Stimulated activated naive CD8-positive, alpha-beta T cell treated with anti-CD3 and anti-CD28 coated beads, Interleukin-15, amount 100 ng/mL, for 72 hours (primary cell): ENCODE data around the gene ANKFY1.
A peak's percentile ranks its signal among the peaks of the same experiment; 100 is the strongest.
"Not testable (repeated sequence)": the region's sequence is repeated elsewhere in the genome, so short reads cannot be mapped to it uniquely, and the experiment has no call there.

ENCODE experiments used
- ATAC-seq: fragments of 150-1000 bp; cut with Tn5 transposase; 2 replicates; pipeline ENCODE4 v1.10.0; 2021; ENCODE audit warnings: mild to moderate bottlenecking, moderate library complexity
- DNase-seq, 2 donors: peaks; one replicate each; pipeline ENCODE4 v3.0.0; 2021 to 2022
- H3K27ac Mint-ChIP-seq, 2 donors: one replicate each; pipeline ENCODE4 v1.8.0; 2022; ENCODE audit warnings: mild to moderate bottlenecking in 2 of 2, mixed read lengths in 2 of 2, moderate library complexity in 2 of 2
- H3K27me3 Mint-ChIP-seq: one replicate; pipeline ENCODE4 v1.8.0; 2022; ENCODE audit warnings: mixed read lengths
- H3K4me1 Mint-ChIP-seq: one replicate; pipeline ENCODE4 v1.8.0; 2022; ENCODE audit warnings: mild to moderate bottlenecking, mixed read lengths
- H3K4me3 Mint-ChIP-seq, 2 donors: one replicate each; pipeline ENCODE4 v1.8.0; 2022; ENCODE audit warnings: mild to moderate bottlenecking in 2 of 2, mixed read lengths in 2 of 2, moderate library complexity in 1 of 2
- H3K9me3 Mint-ChIP-seq, 2 donors: one replicate each; pipeline ENCODE4 v1.8.0; 2022; ENCODE audit warnings: mixed read lengths in 2 of 2

The ANKFY1 gene

DNA sequence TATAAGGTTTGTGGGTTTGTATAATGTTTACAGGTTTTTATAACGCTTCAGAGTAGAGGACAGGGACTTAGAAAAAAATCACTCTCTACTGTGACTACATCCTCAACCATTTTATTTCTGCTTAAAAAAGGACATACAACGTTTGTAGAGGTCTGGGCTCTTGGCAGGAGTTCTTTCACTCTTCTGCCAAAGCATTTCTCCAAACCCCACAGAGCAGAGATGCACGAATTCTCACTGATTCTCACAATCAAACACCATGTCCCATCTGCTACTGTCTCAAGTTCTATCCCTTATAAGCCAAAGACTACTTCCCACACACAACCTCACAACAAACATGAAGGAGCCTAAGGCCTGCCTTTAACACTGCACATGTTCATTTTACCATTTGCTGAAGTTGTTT is 7.0 kb upstream of the ANKFY1 start:
- DNase-seq = no peak
- H3K9me3 Mint-ChIP-seq = no peaks in the 10 kb centered on the region
- ATAC-seq = no peak
- H3K27me3 Mint-ChIP-seq = no peaks in the 10 kb centered on the region
- no peaks in the 10 kb centered on the region for H3K4me1 Mint-ChIP-seq
- H3K27ac Mint-ChIP-seq = no peak overlapping the region
- H3K4me3 Mint-ChIP-seq = no peak overlapping the region

DNA sequence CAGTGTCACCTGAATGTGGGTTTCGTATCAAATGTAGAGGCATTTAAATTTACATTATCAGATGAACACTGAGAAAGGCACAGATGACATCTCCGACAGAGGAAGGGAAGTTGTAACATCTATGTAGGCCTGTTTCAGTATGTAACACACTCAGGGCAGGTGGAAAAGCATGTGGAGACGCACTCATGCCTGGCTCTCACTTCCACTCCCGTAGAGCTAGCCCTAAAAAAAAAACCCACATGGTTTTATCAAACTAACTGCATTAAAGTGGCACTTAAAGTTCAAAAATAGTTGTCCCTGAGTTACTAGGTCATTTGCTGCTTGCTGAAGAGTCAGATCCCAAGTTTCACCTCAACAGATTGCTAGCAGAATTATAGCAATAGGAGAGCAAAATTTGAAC is 6.1 kb upstream of the ANKFY1 start:
- ATAC-seq (no peak), DNase-seq (no peak)
- no peak overlapping the region for H3K4me3 Mint-ChIP-seq
- H3K9me3 Mint-ChIP-seq = no peaks in the 10 kb centered on the region
- H3K27ac Mint-ChIP-seq = no peak overlapping the region
- peaks cover 4% of the 10 kb centered on the region for H3K4me1 Mint-ChIP-seq
- no peaks in the 10 kb centered on the region for H3K27me3 Mint-ChIP-seq

- H3K4me1 Mint-ChIP-seq = peaks cover 23% of the 10 kb centered on the region
- no peak overlapping the region for H3K4me3 Mint-ChIP-seq
- no peak for ATAC-seq
- peak overlapping the region in 1 of 2 donors; percentile 12 for H3K27ac Mint-ChIP-seq
- no peaks in the 10 kb centered on the region for H3K27me3 Mint-ChIP-seq
- H3K9me3 Mint-ChIP-seq = no peaks in the 10 kb centered on the region
- no peak for DNase-seq
Measured at GRCh38 chr17:4267402-4267801, 3.6 kb upstream of the ANKFY1 start.

DNA sequence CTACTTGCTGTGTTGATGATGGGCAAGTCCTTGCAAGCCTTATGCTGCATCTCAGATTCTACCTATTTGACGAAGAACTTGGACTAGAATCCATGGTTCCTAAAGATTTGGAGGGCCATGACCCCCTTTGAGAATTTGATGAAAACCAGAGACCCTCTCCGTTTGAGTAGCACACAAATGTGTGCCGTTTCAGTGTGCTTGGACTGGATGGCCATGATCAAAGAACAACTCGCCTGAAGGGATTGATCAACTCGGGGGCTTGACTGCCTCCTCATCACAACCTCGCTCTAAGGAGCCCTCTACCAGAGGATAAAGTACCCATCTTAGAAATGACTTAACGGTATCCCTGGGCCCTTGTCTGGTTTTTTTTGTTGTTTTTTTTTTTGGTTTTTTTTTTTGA is 2.8 kb upstream of the ANKFY1 start:
- no peak for ATAC-seq
- no peak overlapping the region for H3K27ac Mint-ChIP-seq
- H3K9me3 Mint-ChIP-seq = no peaks in the 10 kb centered on the region
- no peaks in the 10 kb centered on the region for H3K27me3 Mint-ChIP-seq
- DNase-seq = no peak
- peaks cover 31% of the 10 kb centered on the region for H3K4me1 Mint-ChIP-seq
- no peak overlapping the region for H3K4me3 Mint-ChIP-seq

- H3K27ac Mint-ChIP-seq = peak overlapping the region; percentile 87 to 93
- H3K4me3 Mint-ChIP-seq = peak overlapping the region; percentile 88 to 98
- DNase-seq = no peak
- peaks cover 38% of the 10 kb centered on the region for H3K4me1 Mint-ChIP-seq
- H3K9me3 Mint-ChIP-seq = peaks cover 8 to 11% of the 10 kb centered on the region in 2 donors
- no peaks in the 10 kb centered on the region for H3K27me3 Mint-ChIP-seq
- ATAC-seq = no peak
Measured at GRCh38 chr17:4262703-4263102, 1.1 kb downstream of the ANKFY1 start.

GRCh38 chr17:4261452-4261851 is 2.3 kb downstream of the ANKFY1 start:
- H3K27me3 Mint-ChIP-seq = no peaks in the 10 kb centered on the region
- peak overlapping the region in 1 of 2 donors; percentile 5 for H3K4me3 Mint-ChIP-seq
- H3K9me3 Mint-ChIP-seq = peaks cover 8 to 17% of the 10 kb centered on the region in 2 donors

DNA sequence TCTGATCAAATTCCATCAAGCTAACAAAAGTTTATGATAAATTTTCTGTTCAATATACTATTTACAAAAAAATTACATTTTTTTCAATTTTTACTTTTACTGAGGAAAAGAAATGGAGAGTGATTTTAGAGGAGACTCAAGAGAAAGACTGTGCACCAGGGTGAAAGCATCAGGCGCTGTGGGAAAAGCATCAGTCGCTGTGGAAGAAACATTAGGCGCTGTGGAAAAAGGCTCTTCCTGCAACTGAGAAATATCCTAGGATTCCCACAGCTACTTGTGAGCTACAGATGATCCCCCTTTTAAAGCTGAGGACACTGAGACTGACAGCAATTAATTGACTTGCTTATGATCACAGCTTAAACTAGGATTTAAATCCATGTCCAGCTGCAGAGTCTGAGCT is 4.9 kb downstream of the ANKFY1 start:
- no peaks in the 10 kb centered on the region for H3K27me3 Mint-ChIP-seq
- ATAC-seq (no peak), DNase-seq (no peak)
- no peak overlapping the region for H3K4me3 Mint-ChIP-seq
- H3K9me3 Mint-ChIP-seq = peaks cover 8 to 17% of the 10 kb centered on the region in 2 donors
- H3K4me1 Mint-ChIP-seq = peaks cover 34% of the 10 kb centered on the region
- H3K27ac Mint-ChIP-seq = no peak overlapping the region

More at GRCh38 chr17:4261452-4261851, 2.3 kb downstream of the ANKFY1 start:
- ATAC-seq (no peak), DNase-seq (no peak)
- Mint-ChIP-seq H3K27ac (no peak overlapping the region), H3K4me1 (peaks cover 48% of the 10 kb centered on the region)

DNA sequence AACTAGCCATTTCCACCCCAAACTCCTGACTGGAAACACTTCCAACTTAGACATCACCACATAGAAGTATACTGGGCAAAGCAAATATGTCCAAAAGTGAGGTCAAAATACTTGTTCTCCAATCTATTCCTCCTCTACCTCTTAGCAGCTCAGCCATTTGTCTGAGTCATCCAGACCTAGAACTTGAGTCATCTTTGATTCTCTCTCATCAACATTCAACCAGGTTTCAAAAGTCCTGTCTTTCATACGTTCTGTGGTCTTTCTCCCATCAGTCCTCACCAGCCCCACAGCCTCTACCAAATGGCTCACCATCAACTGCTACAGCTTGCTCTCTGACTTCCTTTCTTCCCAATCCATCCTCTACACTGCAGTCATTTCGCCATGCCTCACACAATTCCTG is 6.8 kb downstream of the ANKFY1 start:
- no peak overlapping the region for H3K27ac Mint-ChIP-seq
- no peak overlapping the region for H3K4me3 Mint-ChIP-seq
- H3K27me3 Mint-ChIP-seq = no peaks in the 10 kb centered on the region
- DNase-seq = no peak
- ATAC-seq = peak; percentile 74
- peaks cover 8 to 17% of the 10 kb centered on the region in 2 donors for H3K9me3 Mint-ChIP-seq
- H3K4me1 Mint-ChIP-seq = peaks cover 29% of the 10 kb centered on the region

DNA sequence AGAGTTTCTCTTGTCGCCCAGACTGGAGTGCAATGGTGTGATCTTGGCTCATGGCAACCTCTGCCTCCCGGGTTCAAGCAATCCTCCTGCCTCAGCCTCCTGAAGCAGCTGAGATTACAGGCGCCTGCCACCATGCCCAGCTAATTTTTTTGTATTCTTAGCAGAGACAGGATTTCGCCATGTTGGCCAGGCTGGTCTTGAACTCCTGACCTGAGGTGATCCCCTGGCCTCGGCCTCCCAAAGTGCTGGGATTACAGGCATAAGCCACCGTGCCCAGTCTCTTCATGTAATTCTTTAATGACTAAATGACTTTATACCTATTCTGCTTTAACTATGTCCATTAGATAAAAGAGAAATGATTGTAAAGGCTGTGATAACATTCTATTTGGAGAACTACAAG is 8.5 kb downstream of the ANKFY1 start:
- not testable (repeated sequence) for H3K4me3 Mint-ChIP-seq, ATAC-seq, DNase-seq, H3K27me3 Mint-ChIP-seq, H3K27ac Mint-ChIP-seq
- Mint-ChIP-seq H3K4me1 (peaks cover 29% of the 10 kb centered on the region), H3K9me3 (peaks cover 8 to 17% of the 10 kb centered on the region in 2 donors)

GRCh38 chr17:4250887-4251286 is 12.9 kb downstream of the ANKFY1 start:
- Mint-ChIP-seq H3K4me1 (peaks cover 33% of the 10 kb centered on the region), H3K27ac (no peak overlapping the region)
- DNase-seq = no peak

GRCh38 chr17:4249452-4250029 is 14.2 kb downstream of the ANKFY1 start:
- Mint-ChIP-seq H3K27me3 (no peaks in the 10 kb centered on the region), H3K4me3 (no peak overlapping the region), H3K9me3 (no peaks in the 10 kb centered on the region), H3K4me1 (peaks cover 33% of the 10 kb centered on the region), H3K27ac (peak overlapping the region in 1 of 2 donors; percentile 28)
- DNase-seq (no peak), ATAC-seq (no peak)

More at GRCh38 chr17:4250887-4251286, 12.9 kb downstream of the ANKFY1 start:
- H3K9me3 Mint-ChIP-seq = no peaks in the 10 kb centered on the region
- ATAC-seq = no peak
- H3K4me3 Mint-ChIP-seq = no peak overlapping the region
- H3K27me3 Mint-ChIP-seq = no peaks in the 10 kb centered on the region

DNA sequence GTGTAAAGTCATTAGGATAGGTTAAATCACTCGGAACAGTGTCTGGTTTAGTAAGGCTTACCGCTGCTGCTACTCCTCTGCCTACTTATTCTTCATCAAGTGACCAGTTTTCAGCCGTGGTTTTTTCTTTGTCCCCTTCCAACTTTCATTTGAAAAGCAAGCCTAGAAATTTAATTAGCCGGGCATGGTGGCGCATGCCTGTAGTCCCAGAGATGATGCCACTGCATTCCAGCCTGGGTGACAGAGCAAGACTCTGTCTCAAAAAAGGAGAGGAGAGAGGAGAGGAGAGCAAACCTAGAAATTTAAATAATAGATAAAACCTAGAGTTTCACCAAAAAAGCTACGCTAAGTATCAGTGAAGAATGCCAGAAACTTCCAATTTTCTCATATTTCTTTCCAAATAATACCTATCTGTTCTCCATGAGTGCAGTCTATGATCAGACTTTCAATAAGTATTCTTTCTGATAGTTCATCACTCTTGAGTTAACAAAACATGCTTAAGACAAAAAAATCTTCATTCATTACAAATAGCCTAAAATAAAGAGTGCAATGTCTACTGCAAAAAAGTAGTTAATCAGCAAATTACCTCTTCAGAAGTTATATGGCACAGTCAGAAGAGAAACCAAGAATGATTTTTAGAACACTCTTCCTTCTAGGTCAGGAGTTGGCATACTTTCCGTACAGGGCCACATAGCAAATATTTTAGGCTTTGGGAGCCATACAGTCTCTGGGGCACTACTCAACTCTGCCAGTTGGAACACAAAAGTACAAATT is 15.1 kb downstream of the ANKFY1 start:
- Mint-ChIP-seq H3K27ac (no peak overlapping the region), H3K4me1 (peaks cover 30% of the 10 kb centered on the region), H3K27me3 (no peaks in the 10 kb centered on the region), H3K9me3 (no peaks in the 10 kb centered on the region), H3K4me3 (no peak overlapping the region)
- no peak for ATAC-seq
- DNase-seq = no peak

- H3K4me1 Mint-ChIP-seq = peaks cover 24% of the 10 kb centered on the region
Measured at GRCh38 chr17:4247971-4248388, 15.8 kb downstream of the ANKFY1 start.

GRCh38 chr17:4247361-4247970 is 16.3 kb downstream of the ANKFY1 start:
- Mint-ChIP-seq H3K4me1 (peaks cover 24% of the 10 kb centered on the region), H3K27ac (no peak overlapping the region), H3K27me3 (no peaks in the 10 kb centered on the region), H3K4me3 (no peak overlapping the region), H3K9me3 (no peaks in the 10 kb centered on the region)
- ATAC-seq = no peak
- no peak for DNase-seq

More at GRCh38 chr17:4247971-4248388, 15.8 kb downstream of the ANKFY1 start:
- Mint-ChIP-seq H3K27ac (no peak overlapping the region), H3K4me3 (no peak overlapping the region), H3K9me3 (no peaks in the 10 kb centered on the region), H3K27me3 (no peaks in the 10 kb centered on the region)
- no peak for DNase-seq
- no peak for ATAC-seq

DNA sequence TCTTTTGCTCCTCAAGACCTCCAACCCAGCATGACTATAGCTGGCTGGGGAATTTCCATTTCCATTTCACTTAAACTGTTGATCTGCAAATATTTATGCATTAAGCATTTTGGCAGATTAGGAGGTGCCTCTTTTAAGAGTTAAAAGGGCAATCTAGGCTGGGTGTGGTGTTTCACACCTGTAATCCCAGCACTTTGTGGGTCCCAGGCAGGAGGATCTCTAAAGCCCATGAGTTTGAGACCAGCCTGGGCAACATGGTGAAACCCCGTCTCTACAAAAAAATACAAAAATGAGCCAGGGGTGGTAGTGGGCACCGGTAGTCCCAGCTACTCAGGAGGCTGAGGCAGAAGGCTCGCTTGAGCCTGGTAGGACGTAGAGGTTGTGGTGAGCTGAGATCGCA is 17.1 kb downstream of the ANKFY1 start:
- no peak overlapping the region for H3K4me3 Mint-ChIP-seq
- no peaks in the 10 kb centered on the region for H3K27me3 Mint-ChIP-seq
- no peaks in the 10 kb centered on the region for H3K9me3 Mint-ChIP-seq

DNA sequence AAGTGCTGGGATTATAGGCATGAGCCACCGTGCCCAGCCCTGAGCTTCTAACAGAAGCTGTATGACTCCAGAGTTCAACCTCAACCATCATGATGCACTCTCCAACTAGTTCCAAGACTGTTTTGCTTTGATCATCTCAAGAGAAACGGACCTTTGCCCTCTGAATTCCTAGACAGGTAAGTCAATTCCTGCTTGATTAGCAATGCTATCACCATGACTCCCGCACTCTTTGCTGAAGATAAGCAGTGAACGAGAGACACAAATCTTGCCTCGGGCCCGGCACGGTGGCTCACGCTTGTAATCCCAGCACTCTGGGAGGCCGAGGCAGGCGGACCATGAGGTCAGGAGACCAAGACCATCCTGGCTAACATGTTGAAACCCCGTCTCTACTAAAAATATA is 22.2 kb downstream of the ANKFY1 start:
- Mint-ChIP-seq H3K4me1 (no peaks in the 10 kb centered on the region), H3K4me3 (no peak overlapping the region), H3K27me3 (no peaks in the 10 kb centered on the region), H3K27ac (no peak overlapping the region), H3K9me3 (no peaks in the 10 kb centered on the region)
- ATAC-seq (no peak), DNase-seq (no peak)

More for the DNA sequence above, 17.1 kb downstream of the ANKFY1 start:
- H3K27ac Mint-ChIP-seq = peak overlapping the region in 1 of 2 donors; percentile 13
- DNase-seq (no peak), ATAC-seq (no peak)
- H3K4me1 Mint-ChIP-seq = peaks cover 24% of the 10 kb centered on the region
